ENCODE data around the gene SMAD3.

GRCh38 chr15:67186226-67186649, 120.8 kb downstream of the SMAD3 start:
- TF ChIP-seq CTCF (IDR thresholded peaks at IDR 0.05) (no peak), EZH2 (IDR thresholded peaks at IDR 0.05) (no peak)
